ENCODE measurements around the gene CFAP45. TPM values are rescaled to one million over a fixed set of nuclear protein-coding genes. Genes with fewer than 3 reads are reported as not detected.
A peak's percentile ranks its signal among the peaks of the same experiment; 100 is the strongest.

CFAP45 gene
- total RNA-seq, 1 donor from 2014 or later = 1.8 TPM

DNA sequence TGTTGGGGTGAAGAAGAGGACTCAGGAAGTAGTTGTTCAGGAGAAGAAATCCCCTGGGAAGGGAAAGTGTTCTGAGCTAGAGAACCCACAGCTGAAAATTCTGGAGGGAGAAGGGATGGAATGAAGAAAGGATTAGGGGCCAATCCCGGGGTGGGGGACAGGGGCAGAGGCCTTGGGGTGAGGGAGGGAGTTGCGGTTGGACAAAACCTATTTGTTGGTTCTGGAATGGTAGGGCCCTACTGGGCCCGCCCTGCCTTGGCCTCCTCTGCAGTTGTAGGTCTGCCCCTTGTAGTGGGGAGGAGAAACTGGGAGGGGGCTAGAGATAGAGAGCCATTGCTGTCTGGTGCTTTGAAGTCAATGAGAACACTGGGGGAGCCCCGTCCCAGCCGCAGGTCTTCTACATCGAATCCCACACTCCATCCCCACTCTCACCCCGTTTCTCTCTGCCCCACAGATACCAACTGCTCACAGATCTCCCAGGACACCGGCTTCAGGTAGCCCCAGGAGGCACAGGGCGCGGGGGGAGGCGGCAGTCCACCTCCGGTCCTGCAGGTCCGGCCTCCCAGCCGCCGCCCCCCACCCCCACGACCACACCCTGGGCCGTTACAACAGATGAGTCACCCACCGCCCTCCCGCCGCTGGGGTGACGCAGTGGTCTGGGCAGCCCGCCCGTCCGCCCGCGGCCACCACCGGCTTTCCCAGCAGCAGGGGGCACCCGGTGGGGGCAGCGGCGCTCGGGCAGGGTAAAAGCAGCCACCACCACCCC is 24.2 kb upstream of the CFAP45 start:
- H3K36me3 Mint-ChIP-seq (ENCODE audit: low read depth) = peaks cover 39% of the 10 kb centered on the region
- H3K4me3 Mint-ChIP-seq = peak overlapping the region; percentile 99
- DNase-seq = peak; percentile 71
- intact Hi-C loops (cut with micrococcal nuclease) = loop anchor here (5.0 to 10.0 kb wide), 4 partner anchors 83 to 341 kb away; partner anchors contain the start of genes DCAF8 and IGSF8
- H3K27me3 Mint-ChIP-seq = no peaks in the 10 kb centered on the region
- POLR2A ChIA-PET = interaction anchor here (0.6 to 2.9 kb wide), 14 partner anchors 9 to 972 kb away, joined by 3 to 20 read pairs (median 4); partner anchors contain the start of genes AIM2, DUSP23, IGSF9 and KCNJ10
- H3K27ac Mint-ChIP-seq = peak overlapping the region; percentile 99
- no peaks in the 10 kb centered on the region for H3K9me3 Mint-ChIP-seq
- peaks cover 65% of the 10 kb centered on the region for H3K4me1 Mint-ChIP-seq
- ATAC-seq (ENCODE audit: low read depth) = peak; percentile 11
- TF ChIP-seq, protein P1, sequence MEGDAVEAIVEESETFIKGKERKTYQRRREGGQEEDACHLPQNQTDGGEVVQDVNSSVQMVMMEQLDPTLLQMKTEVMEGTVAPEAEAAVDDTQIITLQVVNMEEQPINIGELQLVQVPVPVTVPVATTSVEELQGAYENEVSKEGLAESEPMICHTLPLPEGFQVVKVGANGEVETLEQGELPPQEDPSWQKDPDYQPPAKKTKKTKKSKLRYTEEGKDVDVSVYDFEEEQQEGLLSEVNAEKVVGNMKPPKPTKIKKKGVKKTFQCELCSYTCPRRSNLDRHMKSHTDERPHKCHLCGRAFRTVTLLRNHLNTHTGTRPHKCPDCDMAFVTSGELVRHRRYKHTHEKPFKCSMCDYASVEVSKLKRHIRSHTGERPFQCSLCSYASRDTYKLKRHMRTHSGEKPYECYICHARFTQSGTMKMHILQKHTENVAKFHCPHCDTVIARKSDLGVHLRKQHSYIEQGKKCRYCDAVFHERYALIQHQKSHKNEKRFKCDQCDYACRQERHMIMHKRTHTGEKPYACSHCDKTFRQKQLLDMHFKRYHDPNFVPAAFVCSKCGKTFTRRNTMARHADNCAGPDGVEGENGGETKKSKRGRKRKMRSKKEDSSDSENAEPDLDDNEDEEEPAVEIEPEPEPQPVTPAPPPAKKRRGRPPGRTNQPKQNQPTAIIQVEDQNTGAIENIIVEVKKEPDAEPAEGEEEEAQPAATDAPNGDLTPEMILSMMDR (IDR thresholded peaks at IDR 0.05) = no peak
- CTCF ChIA-PET = interaction anchor here (1.9 to 6.4 kb wide), 3 partner anchors 12 to 83 kb away, joined by 5 to 52 read pairs (median 9); no protein-coding TSS in a partner anchor

- CTCF ChIA-PET = interaction anchor here (1.0 to 6.4 kb wide), 4 partner anchors 12 to 133 kb away, joined by 3 to 52 read pairs (median 7); no protein-coding TSS in a partner anchor
- peaks cover 71% of the 10 kb centered on the region for H3K4me1 Mint-ChIP-seq
- POLR2A ChIA-PET = interaction anchor here (0.6 to 2.9 kb wide), 9 partner anchors 10 to 971 kb away, joined by 3 to 20 read pairs (median 4); partner anchors contain the start of genes IGSF8, IGSF9 and KCNJ10
- peak; percentile 27 for ATAC-seq (ENCODE audit: low read depth)
- intact Hi-C loops (cut with micrococcal nuclease) = loop anchor here (5.0 to 10.0 kb wide), 4 partner anchors 84 to 341 kb away; partner anchors contain the start of genes DCAF8 and IGSF8
- H3K27me3 Mint-ChIP-seq = no peaks in the 10 kb centered on the region
- TF ChIP-seq, protein P1 (IDR thresholded peaks at IDR 0.05) = no peak
- DNase-seq = peak; percentile 82
- peaks cover 47% of the 10 kb centered on the region for H3K36me3 Mint-ChIP-seq (ENCODE audit: low read depth)
- peak overlapping the region; percentile 99 for H3K27ac Mint-ChIP-seq
- no peaks in the 10 kb centered on the region for H3K9me3 Mint-ChIP-seq
- peak overlapping the region; percentile 99 for H3K4me3 Mint-ChIP-seq
Measured at GRCh38 chr1:159923203-159924024, 23.4 kb upstream of the CFAP45 start.

DNA sequence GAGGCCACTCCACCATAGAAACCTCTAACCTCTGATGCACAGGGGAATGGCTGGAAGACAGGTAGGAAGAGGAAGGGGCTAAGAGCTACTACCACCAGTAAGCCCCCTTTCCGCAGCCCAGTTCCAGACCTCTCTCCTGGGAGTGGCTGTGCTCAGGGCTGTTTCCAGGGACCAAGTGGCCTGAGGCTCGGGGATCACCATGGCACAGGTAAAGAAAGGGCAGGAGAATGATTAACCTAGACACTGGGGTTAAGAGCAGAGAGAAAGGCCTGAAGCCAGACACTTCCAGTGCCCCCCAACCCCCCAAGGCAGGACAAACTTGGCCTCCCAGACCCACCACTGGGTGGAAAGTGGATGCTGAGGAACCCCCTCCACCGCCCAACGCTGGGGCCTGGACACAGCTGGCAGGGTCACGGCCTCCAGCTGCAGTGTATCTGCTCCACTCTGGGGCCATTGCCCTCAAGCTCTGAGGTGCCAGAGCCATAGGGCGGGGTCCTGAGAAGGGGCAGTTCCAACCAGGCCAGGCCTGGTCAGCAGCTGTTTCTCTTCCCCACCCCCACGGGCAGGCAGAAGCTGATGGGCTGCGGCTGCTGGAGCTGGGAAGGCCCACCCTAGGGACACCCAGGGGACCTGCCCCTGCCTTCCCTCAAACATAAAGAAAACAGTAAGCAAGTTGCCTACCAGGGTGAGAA is 22.7 kb upstream of the CFAP45 start:
- TF ChIP-seq, protein P1 (IDR thresholded peaks at IDR 0.05) = no peak
- H3K4me3 Mint-ChIP-seq = peak overlapping the region; percentile 99
- ATAC-seq (ENCODE audit: low read depth) (no peak), DNase-seq (no peak)
- CTCF ChIA-PET = interaction anchor here (1.0 to 6.4 kb wide), 3 partner anchors 32 to 133 kb away, joined by 3 to 52 read pairs (median 9); no protein-coding TSS in a partner anchor
- H3K36me3 Mint-ChIP-seq (ENCODE audit: low read depth) = peaks cover 54% of the 10 kb centered on the region
- H3K27me3 Mint-ChIP-seq = no peaks in the 10 kb centered on the region
- peak overlapping the region; percentile 99 for H3K27ac Mint-ChIP-seq
- intact Hi-C loops (cut with micrococcal nuclease) = loop anchor here (5.0 to 10.0 kb wide), 4 partner anchors 85 to 342 kb away; partner anchors contain the start of genes DCAF8 and IGSF8
- POLR2A ChIA-PET = interaction anchor here (1.5 to 2.4 kb wide), 5 partner anchors 14 to 176 kb away, joined by 4 to 20 read pairs (median 4); partner anchors contain the start of genes IGSF8 and KCNJ10
- peaks cover 78% of the 10 kb centered on the region for H3K4me1 Mint-ChIP-seq
- no peaks in the 10 kb centered on the region for H3K9me3 Mint-ChIP-seq

DNA sequence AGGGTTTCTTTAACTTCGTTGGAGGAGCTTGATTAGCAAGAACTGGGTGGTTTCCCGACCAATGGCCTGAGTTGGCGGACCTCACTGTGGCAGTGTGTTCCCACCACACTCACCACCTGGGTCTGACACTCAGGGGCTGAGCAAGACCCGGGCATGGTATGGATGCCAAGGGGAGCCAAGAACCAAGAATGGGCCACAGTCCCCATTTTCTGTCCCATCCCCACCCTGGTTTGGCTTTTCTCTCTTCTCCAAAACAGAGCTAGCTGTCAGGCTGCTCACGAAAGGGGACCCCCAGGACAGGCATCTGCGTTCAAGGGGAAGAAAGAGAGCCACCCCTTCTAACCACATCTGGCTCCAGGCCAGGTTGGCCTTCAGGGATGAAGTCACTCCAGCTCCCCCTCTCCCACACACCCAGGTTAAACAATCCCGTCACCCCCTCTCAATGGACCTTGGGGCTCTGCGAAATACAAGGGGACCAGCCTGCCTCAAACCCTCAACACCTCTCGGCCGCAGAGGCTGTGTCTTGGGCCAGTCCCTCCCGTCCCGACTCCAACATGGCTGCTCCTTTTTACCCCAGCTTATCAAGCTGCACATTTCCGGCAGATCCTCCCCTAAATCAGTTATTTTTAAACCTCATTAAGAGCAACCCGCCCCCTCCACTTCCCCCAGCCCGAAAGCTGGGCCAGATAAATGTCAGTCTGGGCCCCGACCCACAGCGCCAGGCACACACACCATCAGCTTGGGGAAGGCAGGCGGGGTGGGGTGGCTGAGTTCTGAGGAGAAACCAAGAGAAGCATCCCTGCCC is 21.9 kb upstream of the CFAP45 start:
- CTCF ChIA-PET = interaction anchor here (1.2 to 6.4 kb wide), 3 partner anchors 31 to 86 kb away, joined by 5 to 52 read pairs (median 9); no protein-coding TSS in a partner anchor
- Mint-ChIP-seq H3K4me1 (peaks cover 81% of the 10 kb centered on the region), H3K36me3 (ENCODE audit: low read depth) (peaks cover 61% of the 10 kb centered on the region), H3K27ac (peak overlapping the region; percentile 99), H3K9me3 (no peaks in the 10 kb centered on the region), H3K27me3 (no peaks in the 10 kb centered on the region), H3K4me3 (peak overlapping the region; percentile 99)
- intact Hi-C loops (cut with micrococcal nuclease) = loop anchor here (2.0 to 10.0 kb wide), 5 partner anchors 15 to 343 kb away; partner anchors contain the start of genes DCAF8 and IGSF8
- TF ChIP-seq, protein P1 (IDR thresholded peaks at IDR 0.05) = no peak
- POLR2A ChIA-PET = interaction anchor here (0.6 to 2.3 kb wide), 6 partner anchors 15 to 854 kb away, joined by 3 to 20 read pairs (median 4); partner anchors contain the start of genes IGSF8 and KCNJ10
- ATAC-seq (ENCODE audit: low read depth) = no peak
- peak; percentile 51 for DNase-seq
